WTC11 (cell line): ENCODE measurements around the gene PRND. TPM values are rescaled to one million over a fixed set of nuclear protein-coding genes. Genes with fewer than 3 reads are reported as not detected.

ENCODE experiments used
- ATAC-seq: fragments of 200-7000 bp; cut with Tn5 transposase; 2 replicates; pipeline ENCODE4 v1.10.0; 2021; ENCODE audit warnings: mild to moderate bottlenecking, moderate library complexity
- CTCF ChIA-PET: fragments of 300-600 bp; sonication (Branson Sonifier 250); formaldehyde crosslinking; loops from one replicate; lab custom pipeline; 2021; ENCODE audit warnings: antibody characterized with exemption; lab: Charles Lee
- POLR2A ChIA-PET: fragments of 350-600 bp; sonication (Branson Sonifier 250); formaldehyde crosslinking; loops from one replicate; lab custom pipeline; 2021; ENCODE audit warnings: antibody characterized with exemption; lab: Charles Lee
- DNase-seq: peaks from one replicate; pipeline ENCODE4 v3.0.0; 2021; ENCODE audit warnings: low spot score
- H3K27ac Mint-ChIP-seq: 2 replicates; pipeline ENCODE4 v1.8.0; 2021; ENCODE audit warnings: mixed read lengths
- H3K27me3 Mint-ChIP-seq: 2 replicates; pipeline ENCODE4 v1.8.0; 2021; ENCODE audit warnings: low read depth, mild to moderate bottlenecking, moderate library complexity, mixed read lengths
- H3K36me3 Mint-ChIP-seq: 2 replicates; pipeline ENCODE4 v1.8.0; 2021; ENCODE audit warnings: mixed read lengths
- H3K4me1 Mint-ChIP-seq: 2 replicates; pipeline ENCODE4 v1.8.0; 2022; ENCODE audit warnings: mixed read lengths
- H3K4me3 Mint-ChIP-seq: 2 replicates; pipeline ENCODE4 v1.8.0; 2021; ENCODE audit warnings: mild to moderate bottlenecking, moderate library complexity, mixed read lengths
- H3K9me3 Mint-ChIP-seq: 2 replicates; pipeline ENCODE4 v1.8.0; 2021; ENCODE audit warnings: mixed read lengths
- ATF1 ChIP-seq: sonication (generic); formaldehyde crosslinking; IDR thresholded peaks from 2 replicates; pipeline ENCODE4 v1.8.1; 2023; ENCODE audit warnings: mild to moderate bottlenecking, moderate library complexity, missing genetic modification reagents
- CREB1 ChIP-seq: sonication (generic); formaldehyde crosslinking; IDR thresholded peaks from 2 replicates; pipeline ENCODE4 v1.8.0; 2023; ENCODE audit warnings: mild to moderate bottlenecking, missing genetic modification reagents
- CREM ChIP-seq: sonication (generic); formaldehyde crosslinking; IDR thresholded peaks from 2 replicates; pipeline ENCODE4 v1.8.1; 2022; ENCODE audit warnings: mild to moderate bottlenecking, missing genetic modification reagents, moderate library complexity
- E2F4 ChIP-seq: sonication (generic); formaldehyde crosslinking; IDR thresholded peaks from 2 replicates; pipeline ENCODE4 v1.8.1; 2022; ENCODE audit warnings: low read depth, mild to moderate bottlenecking, moderate library complexity, missing genetic modification reagents, borderline replicate concordance
- FOXJ3 ChIP-seq: sonication (generic); formaldehyde crosslinking; IDR thresholded peaks from 2 replicates; pipeline ENCODE4 v1.9.0; 2021; ENCODE audit warnings: missing genetic modification reagents, mild to moderate bottlenecking, borderline replicate concordance
- FOXK1 ChIP-seq: sonication (generic); formaldehyde crosslinking; IDR thresholded peaks from 2 replicates; pipeline ENCODE4 v1.8.0; 2022; ENCODE audit warnings: mild to moderate bottlenecking, moderate library complexity, missing genetic modification reagents
- FOXP4 ChIP-seq: sonication (generic); formaldehyde crosslinking; IDR thresholded peaks from 2 replicates; pipeline ENCODE4 v1.8.0; 2022; ENCODE audit warnings: mild to moderate bottlenecking, missing genetic modification reagents
- MAX ChIP-seq: sonication (generic); formaldehyde crosslinking; IDR thresholded peaks from 2 replicates; pipeline ENCODE4 v1.8.0; 2022; ENCODE audit warnings: mild to moderate bottlenecking, missing genetic modification reagents
- RELA ChIP-seq: sonication (generic); formaldehyde crosslinking; IDR thresholded peaks from 2 replicates; pipeline ENCODE4 v1.8.1; 2022; ENCODE audit warnings: missing genetic modification reagents, mild to moderate bottlenecking, borderline replicate concordance
- SMAD4 ChIP-seq: sonication (generic); formaldehyde crosslinking; IDR thresholded peaks from 2 replicates; pipeline ENCODE4 v1.8.0; 2022; ENCODE audit warnings: mild to moderate bottlenecking, missing genetic modification reagents
- STAT6 ChIP-seq: sonication (generic); formaldehyde crosslinking; conservative IDR thresholded peaks from 2 replicates; pipeline ENCODE4 v1.8.1; 2023; ENCODE audit warnings: mild to moderate bottlenecking, low read depth, missing genetic modification reagents, moderate library complexity
- USF1 ChIP-seq: sonication (generic); formaldehyde crosslinking; IDR thresholded peaks from 2 replicates; pipeline ENCODE4 v1.8.0; 2022; ENCODE audit warnings: mild to moderate bottlenecking, missing genetic modification reagents
- ZMAT4 ChIP-seq: fragments of 250-450 bp; sonication (Bioruptor Pico); IDR thresholded peaks from 2 replicates; pipeline ENCODE4 v1.9.0; 2021; ENCODE audit warnings: mild to moderate bottlenecking
- ZNF121 ChIP-seq: sonication (generic); formaldehyde crosslinking; IDR thresholded peaks from 2 replicates; pipeline ENCODE4 v1.8.0; 2023; ENCODE audit warnings: missing genetic modification reagents
- ZNF416 ChIP-seq: fragments of 250-450 bp; sonication (Bioruptor Pico); IDR thresholded peaks from 2 replicates; pipeline ENCODE4 v1.9.0; 2021; ENCODE audit warnings: mild to moderate bottlenecking, inconsistent platforms
- ZNF512 ChIP-seq: sonication (generic); formaldehyde crosslinking; IDR thresholded peaks from 2 replicates; pipeline ENCODE4 v1.8.1; 2022; ENCODE audit warnings: missing genetic modification reagents, borderline replicate concordance
- ZNF671 ChIP-seq: fragments of 250-450 bp; sonication (Bioruptor Pico); IDR thresholded peaks from 2 replicates; pipeline ENCODE4 v1.8.0; 2021; ENCODE audit warnings: mild to moderate bottlenecking
- ZSCAN18 ChIP-seq: fragments of 250-450 bp; sonication (Bioruptor Pico); IDR thresholded peaks from 2 replicates; pipeline ENCODE4 v2.1.2; 2022; ENCODE audit warnings: mild to moderate bottlenecking, moderate library complexity
- total RNA-seq: library from RNA; stranded (reverse); gene quantifications from 3 replicates; pipeline ENCODE4 v1.2.3, GENCODE V29; 2021

The PRND gene
- total RNA-seq, 1 experiment from 2014 or later, result 0.04 TPM

GRCh38 chr20:4681991-4682401 lies 39.7 kb upstream of the PRND start (continued):
- no peak for TF ChIP-seq ZNF512 (CRISPR knock-in tag)
- TF ChIP-seq SMAD4 (CRISPR knock-in tag), result no peak
- TF ChIP-seq STAT6, result no peak
- TF ChIP-seq MAX, result no peak
- TF ChIP-seq, all 79 proteins: peak for 0

GRCh38 chr20:4682682-4683081 lies 39.0 kb upstream of the PRND start:
- TF ChIP-seq FOXP4 (CRISPR knock-in tag), result no peak
- peak; percentile 53; the same call in 1 of the 2 replicates for TF ChIP-seq ZNF121 (CRISPR knock-in tag)
- TF ChIP-seq, all 79 proteins: peak for 1
- H3K27me3 Mint-ChIP-seq, result peaks cover 13% of the 10 kb centered on the region
- no peak for ATAC-seq
- no peak for DNase-seq
- H3K9me3 Mint-ChIP-seq, result no peaks in the 10 kb centered on the region
- H3K27ac Mint-ChIP-seq, result no peak overlapping the region
- H3K4me1 Mint-ChIP-seq, result peaks cover 47% of the 10 kb centered on the region
- H3K36me3 Mint-ChIP-seq, result no peaks in the 10 kb centered on the region
- H3K4me3 Mint-ChIP-seq, result no peak overlapping the region
- POLR2A ChIA-PET, result no interaction called here
- CTCF ChIA-PET, result no interaction called here

GRCh38 chr20:4683261-4683660 lies 38.4 kb upstream of the PRND start:
- ChIA-PET POLR2A (no interaction called here), CTCF (interaction anchor here (0.6 kb wide), 1 partner anchor 22 kb away, joined by 3 read pairs; no protein-coding TSS in a partner anchor)
- no peak for ATAC-seq
- peaks cover 50% of the 10 kb centered on the region for H3K4me1 Mint-ChIP-seq
- H3K9me3 Mint-ChIP-seq, result no peaks in the 10 kb centered on the region
- H3K27ac Mint-ChIP-seq, result no peak overlapping the region
- H3K4me3 Mint-ChIP-seq, result no peak overlapping the region
- no peaks in the 10 kb centered on the region for H3K36me3 Mint-ChIP-seq
- peaks cover 13% of the 10 kb centered on the region for H3K27me3 Mint-ChIP-seq
- no peak for DNase-seq
- TF ChIP-seq ZNF416 (CRISPR knock-in tag) (no peak), ATF1 (CRISPR knock-in tag) (no peak), E2F4 (CRISPR knock-in tag) (no peak), ZMAT4 (CRISPR knock-in tag) (no peak), ZNF671 (CRISPR knock-in tag) (no peak), CREB1 (no peak), RELA (CRISPR knock-in tag) (no peak), STAT6 (no peak), FOXJ3 (CRISPR knock-in tag) (no peak), CREM (CRISPR knock-in tag) (no peak), ZSCAN18 (CRISPR knock-in tag) (no peak), FOXK1 (CRISPR knock-in tag) (no peak), USF1 (CRISPR knock-in tag) (no peak)
